Mammary epithelial cell (primary cell): Measurements from ENCODE around the gene ADRB1.

Experiments
- CTCF ChIP-seq, 2 donors: IDR thresholded peaks in 1 of 2; conservative IDR thresholded peaks in 1 of 2; 2 replicates each; pipeline ENCODE4 v1.5.1; 2011 to 2012; ENCODE audit warnings: inconsistent platforms in 2 of 2, low read length in 2 of 2, mild to moderate bottlenecking in 2 of 2, control low read depth in 1 of 2, low read depth in 1 of 2; ENCODE audit not compliant: insufficient read depth in 1 of 2; ENCODE audit errors: extremely low read depth in 1 of 2
- EZH2 ChIP-seq: IDR thresholded peaks from 2 replicates; pipeline ENCODE4 v1.6.1; 2012; ENCODE audit warnings: low read length, inconsistent platforms, borderline replicate concordance

GRCh38 chr10:114045136-114046086, 1.7 kb downstream of the ADRB1 start:
- no peak for TF ChIP-seq CTCF (conservative IDR thresholded peaks at IDR 0.05 in 1 of 2, IDR thresholded peaks at IDR 0.05 in 1 of 2; ENCODE audit: extremely low read depth in 1 of 2, insufficient read depth in 1 of 2, low read depth in 1 of 2, low read length in 2 of 2)
- peak; percentile 53 for TF ChIP-seq EZH2
